Effector memory CD4-positive, alpha-beta T cell (primary cell): Measurements from ENCODE around the gene LRRC27.
"Not testable (repeated sequence)": the region's sequence is repeated elsewhere in the genome, so short reads cannot be mapped to it uniquely, and the experiment has no call there.

ENCODE experiments used
- DNase-seq, 3 donors: peaks; one replicate each; pipeline ENCODE4 v3.0.0-alpha.2; 2020
- H3K27ac ChIP-seq: 2 replicates; pipeline ENCODE4 v1.7.0; 2013; ENCODE audit warnings: mild to moderate bottlenecking, low read length, moderate library complexity; ENCODE audit not compliant: insufficient read depth, poor library complexity, severe bottlenecking
- H3K27me3 ChIP-seq: replicated peaks from 2 replicates; pipeline ENCODE4 v1.7.0; 2013; ENCODE audit warnings: mild to moderate bottlenecking, low read length; ENCODE audit not compliant: insufficient read depth, control insufficient read depth, poor library complexity, severe bottlenecking
- H3K36me3 ChIP-seq: 2 replicates; pipeline ENCODE4 v1.7.0; 2013; ENCODE audit warnings: mild to moderate bottlenecking, low read length, moderate library complexity; ENCODE audit not compliant: control insufficient read depth, insufficient read depth
- H3K4me1 ChIP-seq: 2 replicates; pipeline ENCODE4 v1.7.0; 2013; ENCODE audit warnings: low read length, mild to moderate bottlenecking; ENCODE audit not compliant: control insufficient read depth, insufficient read depth, poor library complexity, severe bottlenecking
- H3K4me3 ChIP-seq: 2 replicates; pipeline ENCODE4 v1.7.0; 2013; ENCODE audit warnings: low read length, low read depth, mild to moderate bottlenecking; ENCODE audit not compliant: insufficient read depth, poor library complexity, severe bottlenecking
- H3K9me3 ChIP-seq: 2 replicates; pipeline ENCODE4 v1.7.0; 2013; ENCODE audit warnings: mild to moderate bottlenecking, low read length, moderate library complexity; ENCODE audit not compliant: control insufficient read depth

Gene LRRC27

DNA sequence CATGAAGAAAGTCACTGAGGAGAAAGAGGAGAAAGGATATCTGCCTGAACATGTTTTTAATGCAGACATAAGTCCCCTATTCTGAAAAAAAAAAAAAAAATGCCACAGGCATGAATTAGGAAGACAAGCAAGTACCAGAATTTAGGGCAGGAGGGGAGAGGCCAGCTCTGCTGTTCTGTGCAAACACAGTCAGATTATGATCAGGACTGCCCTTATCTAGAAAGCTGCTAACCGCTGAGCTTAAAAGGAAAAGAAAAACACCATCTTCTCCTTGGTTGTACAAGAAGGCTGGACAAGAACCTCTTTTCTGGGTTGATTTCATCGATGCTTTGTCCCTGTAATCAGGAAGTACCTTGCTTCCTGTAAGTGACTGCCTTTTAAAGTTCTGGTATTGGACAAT, 49.7 kb downstream of the LRRC27 start:
- Histone ChIP-seq H3K4me1 (peaks cover 5% of the 10 kb centered on the region), H3K9me3 (no peaks in the 10 kb centered on the region), H3K27me3 (no peaks in the 10 kb centered on the region), H3K4me3 (no peak overlapping the region), H3K27ac (no peak overlapping the region), H3K36me3 (no peaks in the 10 kb centered on the region)
- DNase-seq = no peak

DNA sequence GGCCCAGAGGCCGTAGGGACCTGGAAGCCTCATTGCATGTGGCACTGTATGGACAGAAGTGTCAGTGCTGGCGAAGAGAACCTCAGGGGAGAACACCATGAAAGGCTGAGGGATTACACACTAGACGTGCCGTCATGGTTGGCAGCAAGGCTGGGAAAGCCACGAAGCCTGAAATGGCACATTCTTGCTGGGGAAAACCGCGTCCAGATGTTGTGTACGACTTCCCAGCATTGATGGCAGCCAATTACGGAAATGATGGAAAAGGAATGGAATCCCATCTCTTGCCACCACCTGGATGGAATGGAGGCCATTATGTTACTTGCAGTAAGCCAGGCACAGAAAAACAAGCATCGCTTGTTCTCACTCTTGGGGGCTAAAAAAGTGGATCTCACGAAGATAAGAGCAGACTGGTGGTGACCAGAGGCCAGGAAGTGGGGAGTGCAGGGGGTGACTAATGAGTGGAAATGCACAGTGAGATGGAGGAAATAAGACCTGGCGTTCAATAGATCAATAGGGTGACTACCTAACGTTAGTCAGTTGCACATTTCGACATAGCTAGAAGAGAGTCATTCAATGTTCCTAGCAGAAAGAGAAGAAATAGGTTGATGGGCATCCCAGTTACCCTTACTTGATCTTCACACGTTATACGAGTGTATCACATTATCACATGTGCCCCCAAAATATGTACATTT, 50.4 kb downstream of the LRRC27 start:
- no peaks in the 10 kb centered on the region for H3K9me3 ChIP-seq
- no peak overlapping the region for H3K4me3 ChIP-seq
- H3K36me3 ChIP-seq = no peaks in the 10 kb centered on the region
- no peaks in the 10 kb centered on the region for H3K27me3 ChIP-seq
- peaks cover 5% of the 10 kb centered on the region for H3K4me1 ChIP-seq
- no peak overlapping the region for H3K27ac ChIP-seq
- DNase-seq = no peak

DNA sequence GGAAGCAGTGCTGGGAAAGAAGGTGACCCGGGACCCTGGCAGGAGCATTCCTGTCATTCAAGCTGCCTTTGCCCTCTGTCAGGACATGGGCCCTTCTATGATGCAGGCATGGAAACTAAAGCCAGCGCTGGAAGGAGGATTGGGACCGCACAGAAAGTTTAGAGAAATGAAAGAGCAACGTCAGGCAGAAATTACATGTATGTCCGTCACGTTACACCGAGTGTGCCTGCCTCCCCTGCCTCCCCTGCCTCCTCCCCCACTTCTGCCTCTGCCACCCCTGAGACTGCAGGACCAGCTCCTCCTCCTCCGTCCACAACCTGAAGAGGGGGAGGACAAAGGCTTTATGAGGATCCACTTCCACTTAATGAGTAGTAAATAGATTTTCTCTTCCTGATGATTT, 51.1 kb downstream of the LRRC27 start:
- H3K4me3 ChIP-seq = no peak overlapping the region
- no peaks in the 10 kb centered on the region for H3K36me3 ChIP-seq
- DNase-seq = no peak
- peaks cover 10% of the 10 kb centered on the region for H3K4me1 ChIP-seq
- H3K27ac ChIP-seq = no peak overlapping the region
- H3K9me3 ChIP-seq = no peaks in the 10 kb centered on the region
- H3K27me3 ChIP-seq = no peaks in the 10 kb centered on the region

DNA sequence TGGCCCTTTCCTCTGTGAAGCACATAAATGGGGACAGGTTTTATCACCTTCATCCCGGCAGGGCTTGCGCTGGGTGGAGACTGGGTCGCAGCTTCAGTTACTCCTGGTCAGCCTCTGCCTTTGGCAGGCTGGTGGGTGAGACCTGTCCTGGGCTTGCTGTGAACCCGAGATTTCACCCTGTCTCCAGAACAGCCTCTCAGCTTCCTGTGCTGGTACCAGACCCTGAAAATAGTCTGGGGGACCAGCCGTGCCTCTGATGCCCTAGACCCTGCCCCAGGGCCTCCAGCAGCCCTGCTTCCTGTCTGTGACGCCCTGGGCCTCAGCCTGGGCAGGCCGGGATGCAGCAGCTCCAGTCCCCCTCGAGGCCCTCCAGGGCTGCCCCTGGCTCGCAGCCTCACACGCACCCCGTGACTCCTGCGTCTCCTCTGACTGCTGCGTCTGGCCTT, 51.8 kb downstream of the LRRC27 start:
- Histone ChIP-seq H3K4me1 (peaks cover 10% of the 10 kb centered on the region), H3K9me3 (no peaks in the 10 kb centered on the region)
- DNase-seq = no peak

DNA sequence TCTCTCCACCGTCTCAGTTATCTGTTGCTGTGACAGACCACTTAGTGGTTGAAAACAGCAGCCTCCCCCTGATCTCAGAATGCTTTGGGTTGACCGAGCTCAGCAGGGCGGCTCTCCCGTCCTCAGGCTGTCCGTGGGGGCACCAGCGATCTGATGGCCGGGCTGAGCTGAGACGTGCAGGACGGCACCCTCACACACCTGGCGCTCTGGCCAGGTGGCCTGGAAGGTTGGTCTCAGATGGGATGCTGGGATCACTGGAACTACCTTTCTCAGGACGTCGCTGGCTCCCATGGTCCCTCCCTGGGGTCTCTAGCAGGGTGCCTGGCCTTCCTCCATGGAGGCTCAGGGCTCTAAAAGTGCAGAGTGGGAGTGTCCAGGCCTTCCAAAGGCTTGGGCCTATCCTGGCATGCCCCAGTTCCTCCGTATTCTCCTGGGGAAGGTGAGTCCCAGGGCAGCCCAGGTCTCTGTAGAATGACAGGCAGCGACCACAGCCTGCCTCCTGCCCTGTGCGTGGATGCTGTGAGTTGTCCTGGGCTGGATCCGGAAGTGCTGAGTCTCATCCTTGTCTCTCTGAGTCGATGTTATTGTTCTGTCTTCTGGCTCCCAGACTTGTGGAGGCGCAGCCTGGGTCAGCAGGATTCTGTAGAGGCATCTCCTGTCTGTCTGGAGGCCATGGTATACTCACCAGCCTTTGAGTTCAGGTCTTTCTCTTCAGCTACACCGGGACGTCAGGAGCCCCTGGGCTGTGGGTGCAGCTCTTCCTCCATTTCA, 52.8 kb downstream of the LRRC27 start:
- DNase-seq = no peak

More for the DNA sequence above, 51.8 kb downstream of the LRRC27 start:
- Histone ChIP-seq H3K27ac (no peak overlapping the region), H3K36me3 (no peaks in the 10 kb centered on the region), H3K27me3 (no peaks in the 10 kb centered on the region), H3K4me3 (no peak overlapping the region)

DNA sequence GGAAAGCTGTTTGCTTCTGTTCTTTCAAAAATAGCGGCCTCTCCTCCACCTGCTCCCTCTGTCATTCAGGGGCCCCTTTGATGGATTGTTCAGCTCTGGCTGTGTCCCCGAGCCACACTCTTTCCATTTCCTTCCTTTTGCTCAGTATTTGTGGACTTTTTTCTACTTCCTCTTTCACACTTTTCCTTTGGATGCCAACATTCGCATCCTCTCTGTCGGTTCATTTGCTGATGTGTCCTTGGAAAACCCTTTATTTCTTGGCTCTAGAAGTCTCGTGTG, 53.3 kb downstream of the LRRC27 start:
- H3K4me1 ChIP-seq = peaks cover 10% of the 10 kb centered on the region
- no peak for DNase-seq
- H3K9me3 ChIP-seq = no peaks in the 10 kb centered on the region

More for the DNA sequence above, 52.8 kb downstream of the LRRC27 start:
- Histone ChIP-seq H3K27ac (no peak overlapping the region), H3K4me3 (no peak overlapping the region), H3K27me3 (no peaks in the 10 kb centered on the region), H3K36me3 (no peaks in the 10 kb centered on the region), H3K9me3 (no peaks in the 10 kb centered on the region), H3K4me1 (peaks cover 10% of the 10 kb centered on the region)

DNA sequence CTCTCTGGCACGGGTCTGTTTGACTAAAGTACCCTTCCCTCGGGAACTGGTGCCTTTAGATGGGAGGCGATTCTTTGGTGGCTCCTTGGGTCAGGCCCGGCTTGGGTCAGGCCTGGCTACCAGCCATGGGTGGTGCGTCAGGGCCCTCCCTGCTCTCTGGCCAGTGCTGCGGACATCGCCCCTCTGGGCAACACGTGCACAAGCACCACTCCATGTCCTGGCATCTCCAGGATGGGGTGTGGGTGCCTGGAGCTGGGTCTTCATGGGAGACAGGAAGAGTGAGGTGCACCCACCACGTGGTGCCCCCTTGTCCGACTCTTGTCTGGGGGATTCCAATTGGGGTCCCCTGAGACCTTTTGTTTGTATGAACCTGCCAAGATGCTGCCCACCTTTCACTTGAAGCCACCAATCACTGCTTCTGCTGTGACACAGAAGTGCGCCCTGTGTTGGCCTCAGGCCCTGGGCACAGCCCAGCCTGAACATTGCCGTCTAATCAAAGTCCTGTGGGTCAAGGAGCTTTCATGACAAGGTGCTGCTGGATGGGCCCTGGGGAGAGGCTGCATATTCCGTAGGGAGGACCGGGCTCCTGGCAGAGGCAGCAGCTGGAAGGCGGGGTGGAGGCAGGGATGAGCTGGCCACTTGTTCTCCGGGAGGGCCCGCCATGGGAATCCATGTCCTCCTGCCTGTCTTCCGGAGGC, 53.9 kb downstream of the LRRC27 start:
- H3K4me1 ChIP-seq = peaks cover 10% of the 10 kb centered on the region
- H3K36me3 ChIP-seq = no peaks in the 10 kb centered on the region
- H3K4me3 ChIP-seq = no peak overlapping the region
- no peak for DNase-seq
- no peaks in the 10 kb centered on the region for H3K9me3 ChIP-seq
- H3K27ac ChIP-seq = no peak overlapping the region
- no peaks in the 10 kb centered on the region for H3K27me3 ChIP-seq

More for the DNA sequence above, 53.3 kb downstream of the LRRC27 start:
- Histone ChIP-seq H3K36me3 (no peaks in the 10 kb centered on the region), H3K4me3 (no peak overlapping the region), H3K27ac (no peak overlapping the region), H3K27me3 (no peaks in the 10 kb centered on the region)

DNA sequence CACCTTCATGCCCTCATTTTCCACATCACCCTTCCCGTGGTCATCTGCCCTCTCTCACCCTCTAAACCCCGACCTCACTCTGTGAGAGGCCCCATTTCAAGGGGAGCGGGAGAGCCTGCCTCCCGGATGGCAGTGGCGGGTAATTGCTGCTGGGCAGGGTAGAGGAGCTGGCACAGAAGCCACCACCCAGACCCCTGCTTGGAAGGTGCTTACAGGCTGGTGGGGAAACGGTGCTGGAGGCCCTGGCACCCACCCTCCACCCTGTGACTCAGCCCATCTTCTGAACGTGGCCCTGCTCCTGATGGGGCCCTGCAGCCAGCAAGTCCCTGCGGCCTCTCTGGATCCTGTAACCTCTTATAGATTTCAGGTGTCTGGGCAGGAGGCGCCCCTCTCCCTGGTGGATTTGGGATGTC, 54.4 kb downstream of the LRRC27 start:
- Histone ChIP-seq H3K36me3 (no peaks in the 10 kb centered on the region), H3K4me3 (no peak overlapping the region), H3K9me3 (no peaks in the 10 kb centered on the region), H3K27ac (no peak overlapping the region), H3K4me1 (peaks cover 10% of the 10 kb centered on the region), H3K27me3 (no peaks in the 10 kb centered on the region)
- no peak for DNase-seq

DNA sequence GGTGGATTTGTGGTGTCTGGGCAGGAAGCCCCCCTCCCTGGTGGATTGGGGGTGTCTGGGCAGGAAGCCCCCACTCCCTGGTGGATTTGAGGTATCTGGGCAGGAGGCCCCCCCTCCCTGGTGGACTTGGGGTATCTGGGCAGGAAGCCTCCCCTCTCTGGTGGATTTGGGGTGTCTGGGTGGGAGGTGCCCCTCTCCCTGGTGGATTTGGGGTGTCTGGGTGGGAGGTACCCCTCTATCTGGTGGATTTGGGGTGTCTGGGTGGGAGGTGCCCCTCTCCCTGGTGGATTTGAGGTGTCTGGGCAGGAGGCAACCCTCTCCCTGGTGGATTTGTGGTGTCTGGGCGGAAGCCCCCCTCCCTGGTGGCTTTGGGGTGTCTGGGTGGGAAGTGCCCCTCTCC, 54.9 kb downstream of the LRRC27 start:
- H3K27ac ChIP-seq, DNase-seq, H3K4me1 ChIP-seq, H3K27me3 ChIP-seq, H3K36me3 ChIP-seq, H3K9me3 ChIP-seq, H3K4me3 ChIP-seq: not testable (repeated sequence)

DNA sequence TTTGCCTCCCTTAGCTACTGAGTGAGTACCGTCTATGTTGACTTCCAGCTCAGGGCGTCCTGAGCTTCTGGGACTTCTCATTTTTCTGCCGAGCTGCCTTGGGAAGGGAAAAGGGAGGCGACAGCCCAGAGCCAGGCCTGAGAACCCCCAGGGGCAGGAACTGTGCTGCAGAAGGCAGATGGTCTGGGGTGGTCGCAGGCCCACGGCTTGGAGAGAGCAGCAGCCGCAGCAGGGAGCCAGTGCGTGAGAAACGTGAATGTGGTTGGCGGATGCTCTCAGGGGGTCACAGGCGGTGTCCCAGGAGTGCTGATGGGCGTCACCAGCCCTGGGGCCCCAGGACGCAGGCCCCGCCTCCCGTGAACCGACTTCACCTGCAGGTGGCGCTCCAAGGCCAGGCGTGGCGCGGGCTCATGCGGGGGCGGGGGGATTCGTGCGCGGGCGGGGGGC, 55.8 kb downstream of the LRRC27 start:
- H3K27ac ChIP-seq = peak overlapping the region; percentile 55
- peaks cover 4% of the 10 kb centered on the region for H3K4me1 ChIP-seq
- no peaks in the 10 kb centered on the region for H3K36me3 ChIP-seq
- H3K9me3 ChIP-seq = no peaks in the 10 kb centered on the region
- DNase-seq = peak; percentile 58 to 71 (median 68)
- no peaks in the 10 kb centered on the region for H3K27me3 ChIP-seq
- H3K4me3 ChIP-seq = peak overlapping the region; percentile 37
